EH (cell line): ENCODE measurements around the gene HMCN1.

Experiments used
- DNase-seq: peaks from one replicate; pipeline ENCODE4 v3.0.0-alpha.2; 2015; ENCODE audit warnings: low read depth

Gene HMCN1

DNA sequence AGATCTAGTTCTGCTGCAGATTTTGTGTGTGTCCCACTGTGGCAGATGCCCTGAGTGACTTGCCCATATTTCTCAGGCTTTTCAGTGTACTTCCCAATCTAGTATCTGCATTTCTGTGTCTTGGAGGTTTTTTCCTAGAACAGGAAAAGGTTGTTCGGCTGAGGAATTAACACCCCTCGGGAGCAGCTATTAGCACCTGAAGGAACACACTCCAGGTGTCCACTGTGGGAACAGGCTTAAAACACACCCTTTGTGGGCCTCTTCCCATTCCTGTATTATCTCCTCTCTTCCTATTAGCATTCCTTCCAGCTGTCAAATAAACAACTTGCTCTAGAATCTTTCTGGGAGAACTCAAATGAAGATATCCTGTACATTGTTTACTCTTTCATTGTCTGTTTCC is 178.3 kb downstream of the HMCN1 start:
- DNase-seq, result no peak

DNA sequence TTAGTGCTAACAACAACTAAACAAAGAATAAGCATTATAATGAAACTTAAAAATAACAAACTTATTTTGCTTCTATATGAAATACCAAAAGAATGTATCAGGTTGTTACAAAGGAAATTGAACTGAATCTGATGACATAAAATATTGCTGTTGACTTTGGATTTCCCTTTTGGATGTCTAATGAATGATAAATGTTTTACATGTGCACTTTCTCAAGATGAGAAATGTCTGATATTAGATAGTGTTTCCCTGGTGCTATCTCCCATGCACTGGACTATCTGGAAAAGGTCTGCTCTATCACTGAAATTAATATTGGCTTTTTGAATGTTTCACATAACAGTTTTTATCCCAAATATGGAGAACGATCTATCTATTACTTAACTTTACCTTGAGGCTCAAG is 179.9 kb downstream of the HMCN1 start:
- peak; percentile 10 for DNase-seq

DNA sequence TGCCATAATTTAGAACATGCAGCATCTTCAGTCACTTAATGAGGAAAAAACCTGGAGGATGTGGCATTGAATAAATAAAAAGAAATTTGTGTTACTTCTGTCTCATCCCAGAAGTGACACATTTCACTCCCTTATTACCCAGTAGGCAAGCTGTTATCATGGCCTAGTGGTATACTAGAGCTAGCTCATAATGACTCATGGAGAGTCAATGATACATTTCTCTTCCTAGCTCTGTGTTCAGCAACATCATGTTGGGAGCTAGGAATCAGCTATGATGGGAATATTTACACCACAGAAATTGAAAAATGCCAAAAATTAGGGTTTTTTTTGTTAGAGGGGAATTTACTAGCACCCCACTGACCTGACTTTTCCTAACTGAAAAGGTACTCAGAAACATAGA is 182.7 kb downstream of the HMCN1 start:
- peak; percentile 15 for DNase-seq

DNA sequence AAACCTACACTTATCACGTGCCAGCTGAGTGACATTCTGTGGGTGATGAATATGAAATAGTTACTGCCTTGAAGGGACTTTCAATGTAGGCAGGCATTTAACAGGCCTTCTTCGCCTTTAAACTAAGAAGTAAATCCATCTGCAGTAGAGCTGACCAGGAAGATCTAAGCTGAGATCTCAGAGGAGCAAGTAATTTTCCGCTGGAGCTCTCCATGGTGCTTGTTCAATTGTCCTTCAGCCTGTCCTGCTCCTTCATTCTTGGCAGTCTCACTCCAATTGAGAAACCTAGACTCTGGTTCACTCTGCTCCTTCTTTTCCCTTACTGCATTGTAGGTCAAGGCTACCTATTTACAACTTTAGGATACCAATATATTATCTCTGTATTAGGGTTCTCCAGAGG is 183.5 kb downstream of the HMCN1 start:
- peak; percentile 73 for DNase-seq

DNA sequence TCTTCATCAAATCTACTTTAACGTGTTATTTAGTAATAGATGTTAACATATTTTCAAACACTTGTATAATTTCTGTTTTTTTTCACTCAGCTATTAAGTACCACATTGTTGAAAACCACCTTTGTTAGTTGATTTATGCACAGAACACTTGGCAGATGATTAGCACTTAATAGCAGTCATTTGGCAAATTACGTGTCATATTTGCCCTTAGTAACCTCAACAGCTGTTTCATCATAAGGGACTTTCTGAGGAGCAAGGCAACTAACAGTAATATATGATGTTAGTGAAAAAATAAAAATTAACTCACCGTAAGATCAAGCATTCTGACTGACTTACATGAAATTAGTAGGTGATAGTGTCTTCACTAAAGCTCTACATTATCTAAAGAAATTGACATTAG is 186.4 kb downstream of the HMCN1 start:
- no peak for DNase-seq

DNA sequence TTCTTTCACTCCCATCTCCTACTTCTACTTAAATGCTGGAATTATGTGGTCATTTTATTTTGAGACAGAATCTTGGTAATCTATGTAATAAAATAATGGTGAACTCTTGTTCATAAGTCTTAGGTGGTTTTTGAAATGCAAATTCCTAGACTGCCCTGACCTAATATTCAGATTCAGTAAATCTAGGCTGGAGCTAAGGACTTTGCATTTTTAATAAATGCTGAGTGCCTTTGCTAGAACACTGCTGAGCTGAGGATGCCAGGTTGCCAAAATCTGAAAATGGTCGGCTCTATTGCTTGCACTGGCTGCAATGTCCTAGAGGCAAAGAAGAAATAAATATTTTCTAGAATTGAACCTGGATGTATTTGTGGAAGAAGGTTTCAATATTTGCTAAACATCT is 187.4 kb downstream of the HMCN1 start:
- no peak for DNase-seq

DNA sequence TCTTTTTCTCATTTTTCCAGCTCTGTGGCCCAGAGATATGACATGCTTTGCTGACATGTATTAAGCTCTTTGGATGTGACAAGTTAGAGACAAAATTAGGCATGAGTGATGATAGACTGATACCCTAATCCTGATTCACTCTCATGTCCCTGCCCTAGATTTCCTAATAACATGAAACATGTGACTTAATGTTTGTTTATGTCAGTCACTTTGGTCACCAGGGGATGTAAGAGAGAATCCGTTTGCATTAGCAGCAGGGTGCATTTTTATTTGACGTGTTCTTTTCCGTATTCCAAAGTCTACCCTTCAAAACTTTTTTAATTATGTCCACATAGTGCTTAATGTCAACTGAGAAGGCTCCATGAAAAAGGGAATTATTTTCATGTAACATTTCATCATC is 192.4 kb downstream of the HMCN1 start:
- DNase-seq, result peak; percentile 35

DNA sequence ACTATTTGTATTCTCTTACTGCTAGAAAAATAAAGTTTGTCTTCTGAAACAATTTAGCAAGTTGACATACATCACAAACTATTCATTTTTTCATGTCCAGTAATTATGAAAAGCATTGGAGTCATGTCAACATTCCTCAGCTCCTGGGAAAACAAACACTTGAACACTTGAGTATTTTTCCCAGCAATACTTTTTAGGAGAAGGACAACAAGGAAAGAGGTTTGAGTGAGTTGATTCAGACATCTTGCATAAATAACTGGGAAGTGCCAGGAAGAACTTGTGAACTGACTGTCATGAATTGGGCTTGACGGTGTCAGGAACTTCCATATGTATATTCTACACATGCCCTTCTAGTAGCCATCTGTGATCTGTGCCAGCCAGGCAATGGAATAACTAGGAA is 195.6 kb downstream of the HMCN1 start:
- peak; percentile 89 for DNase-seq

DNA sequence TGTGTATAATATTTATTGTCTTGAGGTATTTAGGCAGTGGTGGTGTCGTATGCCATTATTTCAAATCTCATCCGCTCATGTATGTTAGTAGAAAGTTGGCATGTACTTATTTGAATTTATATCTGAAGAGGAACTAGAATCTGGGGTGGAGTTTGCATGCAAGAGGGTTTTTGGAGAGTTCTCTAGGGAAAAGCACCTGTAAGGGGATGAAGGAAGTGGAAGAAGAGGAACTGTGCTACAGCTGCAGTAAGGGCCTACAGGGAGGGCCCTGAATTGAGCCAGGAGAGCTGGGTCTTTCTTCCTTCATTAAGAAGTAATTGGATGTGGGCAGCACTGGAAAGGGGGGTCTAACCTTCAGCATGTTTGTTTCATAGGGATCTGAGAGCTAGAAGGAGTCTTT is 197.2 kb downstream of the HMCN1 start:
- no peak for DNase-seq

DNA sequence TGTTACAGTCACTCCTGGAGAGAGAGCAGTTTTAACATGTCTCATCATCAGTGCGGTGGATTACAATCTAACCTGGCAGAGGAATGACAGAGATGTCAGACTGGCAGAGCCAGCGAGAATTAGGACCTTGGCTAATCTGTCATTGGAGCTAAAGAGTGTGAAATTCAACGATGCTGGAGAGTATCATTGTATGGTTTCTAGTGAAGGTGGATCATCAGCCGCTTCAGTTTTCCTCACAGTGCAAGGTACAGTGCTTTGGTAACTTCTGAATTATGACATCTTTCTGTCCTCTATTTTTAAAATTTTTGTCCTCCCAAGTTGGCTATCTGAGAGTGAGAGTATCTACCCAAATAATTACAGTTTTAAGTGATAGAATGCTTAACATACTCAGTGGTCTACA is 199.4 kb downstream of the HMCN1 start:
- DNase-seq, result no peak

DNA sequence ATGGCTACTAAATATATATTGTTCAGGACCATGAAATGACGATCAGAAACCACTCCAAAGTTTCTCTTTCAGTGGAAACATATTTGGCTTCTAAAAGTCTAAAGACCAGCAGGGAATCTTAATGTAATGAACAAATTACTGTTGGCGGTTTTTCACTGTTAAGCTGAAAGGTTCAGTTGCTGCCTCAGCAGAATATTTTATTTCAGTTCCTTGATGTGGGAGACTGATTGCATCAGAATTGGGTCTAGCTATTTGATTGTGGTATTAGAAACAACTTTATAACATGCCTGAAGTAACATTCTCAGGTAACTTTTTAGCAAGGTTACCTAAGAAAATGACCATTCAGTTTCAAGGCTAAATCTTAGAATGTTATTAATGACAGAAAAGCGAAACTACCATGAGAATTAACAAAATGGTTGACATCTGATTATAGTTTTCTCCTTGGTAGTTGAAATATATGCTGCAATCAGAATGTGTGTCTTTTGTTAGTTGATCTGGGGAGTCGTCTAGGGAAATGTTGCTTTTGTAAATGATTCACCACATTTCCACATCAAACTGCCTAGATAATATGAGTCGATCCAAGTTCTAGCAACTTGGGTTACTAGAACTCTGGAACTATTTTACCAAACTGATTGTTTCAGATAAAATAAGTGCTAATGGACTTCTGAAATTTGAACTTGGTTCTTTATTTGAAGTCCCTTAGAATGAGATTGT is 200.4 kb downstream of the HMCN1 start:
- DNase-seq, result peak; percentile 65

DNA sequence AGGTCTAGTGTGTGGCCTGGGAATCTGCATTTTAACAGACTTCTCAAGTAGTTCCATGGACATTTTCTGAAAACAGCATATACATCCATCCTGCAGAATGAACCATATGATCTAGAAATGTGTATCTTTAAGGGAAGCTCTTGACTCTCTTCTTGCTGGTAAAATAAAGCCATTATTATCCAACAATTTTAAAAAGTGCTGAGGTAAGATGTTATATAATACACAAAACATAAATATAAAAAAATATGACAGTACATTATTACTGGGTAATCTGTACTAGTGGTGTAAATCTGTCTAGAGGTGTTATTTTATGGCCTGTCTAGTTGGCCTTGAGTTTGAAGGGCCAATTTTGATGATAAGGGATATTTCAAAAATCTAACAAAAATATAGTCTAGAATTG is 201.2 kb downstream of the HMCN1 start:
- DNase-seq, result no peak

DNA sequence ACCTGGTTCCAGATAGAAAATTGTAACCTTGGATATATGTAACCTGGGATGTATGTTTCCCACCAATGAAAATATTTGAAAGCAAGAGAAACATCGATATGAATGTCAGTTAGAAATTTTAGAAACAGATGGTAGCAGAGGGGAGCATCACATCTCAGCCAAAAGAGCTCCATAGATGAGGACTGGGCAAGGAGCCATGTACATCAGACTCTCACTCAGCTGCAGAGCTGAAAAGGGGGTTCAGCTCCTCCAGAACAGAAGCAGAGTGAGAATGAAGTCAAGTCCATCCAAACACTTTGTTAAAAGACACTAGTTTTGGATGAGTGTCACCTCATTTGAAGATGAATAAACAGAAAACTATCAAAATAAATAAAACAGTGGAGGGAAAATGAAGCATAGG is 202.4 kb downstream of the HMCN1 start:
- no peak for DNase-seq

DNA sequence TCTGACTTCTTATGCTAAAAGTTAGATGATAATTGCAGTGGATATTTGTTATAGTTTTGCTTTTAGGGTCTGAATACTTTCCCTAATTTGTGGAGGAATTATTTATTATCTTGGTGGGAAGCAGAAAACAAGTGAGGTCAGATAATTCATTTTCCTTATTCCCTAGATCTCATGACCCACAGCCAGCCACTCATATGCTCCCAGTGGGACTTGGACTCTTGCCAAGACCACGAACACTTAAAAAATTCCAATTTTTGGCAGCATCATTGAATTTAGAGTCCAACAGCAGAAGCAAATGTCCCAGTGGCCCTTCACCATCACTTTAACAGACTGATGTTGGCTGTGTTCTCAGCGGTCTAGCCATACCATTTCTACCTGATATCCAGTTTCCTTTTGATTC is 204.2 kb downstream of the HMCN1 start:
- peak; percentile 69 for DNase-seq

DNA sequence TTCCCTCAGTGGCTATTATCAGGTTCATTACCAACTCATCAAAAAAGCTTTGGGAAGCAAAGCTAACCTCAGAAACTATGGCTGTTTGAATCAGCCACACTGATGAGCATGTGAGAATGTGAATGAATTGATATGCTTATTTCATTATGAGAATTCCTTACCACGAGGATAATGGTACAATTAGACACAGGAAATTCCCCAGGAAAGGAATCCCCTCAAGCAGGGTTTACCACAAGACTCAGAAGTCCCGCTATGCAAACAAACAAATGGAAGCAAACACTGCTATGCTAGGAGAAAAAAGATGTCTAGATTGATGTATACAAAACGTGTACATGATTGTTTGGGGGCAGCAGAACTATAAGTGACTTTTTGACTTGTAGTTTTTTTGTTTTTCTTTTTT is 205.0 kb downstream of the HMCN1 start:
- DNase-seq, result peak; percentile 86

DNA sequence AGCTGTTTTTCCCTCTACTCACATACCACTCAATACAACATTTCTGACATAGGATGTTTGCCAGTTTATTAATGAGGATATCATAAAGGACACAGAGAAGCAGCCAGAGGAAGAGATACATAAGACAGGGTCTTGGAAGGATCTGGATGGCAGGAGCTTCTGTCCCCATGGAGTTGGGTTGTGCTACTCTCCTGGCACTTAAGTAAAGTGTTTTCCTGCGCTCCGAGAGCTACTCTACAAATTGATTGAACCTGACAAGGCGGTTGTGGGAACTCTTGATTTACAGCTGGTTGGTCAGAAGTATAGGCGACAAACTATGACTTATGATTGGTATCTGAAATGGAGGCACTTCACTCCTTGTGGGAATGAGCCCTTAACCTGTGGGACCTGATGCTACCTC is 208.8 kb downstream of the HMCN1 start:
- DNase-seq, result no peak

DNA sequence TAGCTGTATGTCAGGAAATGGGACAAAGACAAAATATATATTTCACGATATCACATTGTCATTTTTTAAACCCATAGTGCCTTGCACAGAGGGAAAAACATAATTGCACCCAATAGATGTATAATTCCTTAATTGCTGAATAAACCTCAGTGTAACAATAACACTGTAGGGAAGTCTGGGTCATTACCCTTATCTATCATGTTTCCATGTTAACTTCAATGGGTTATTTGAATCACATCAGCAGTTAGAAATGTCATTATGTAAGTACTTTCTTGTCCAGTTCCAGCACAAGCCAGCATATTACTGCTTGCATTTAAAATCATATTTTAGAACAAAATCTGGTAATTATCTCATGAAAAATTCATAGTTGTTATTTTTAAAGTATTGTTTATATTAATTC is 222.7 kb downstream of the HMCN1 start:
- DNase-seq, result no peak

DNA sequence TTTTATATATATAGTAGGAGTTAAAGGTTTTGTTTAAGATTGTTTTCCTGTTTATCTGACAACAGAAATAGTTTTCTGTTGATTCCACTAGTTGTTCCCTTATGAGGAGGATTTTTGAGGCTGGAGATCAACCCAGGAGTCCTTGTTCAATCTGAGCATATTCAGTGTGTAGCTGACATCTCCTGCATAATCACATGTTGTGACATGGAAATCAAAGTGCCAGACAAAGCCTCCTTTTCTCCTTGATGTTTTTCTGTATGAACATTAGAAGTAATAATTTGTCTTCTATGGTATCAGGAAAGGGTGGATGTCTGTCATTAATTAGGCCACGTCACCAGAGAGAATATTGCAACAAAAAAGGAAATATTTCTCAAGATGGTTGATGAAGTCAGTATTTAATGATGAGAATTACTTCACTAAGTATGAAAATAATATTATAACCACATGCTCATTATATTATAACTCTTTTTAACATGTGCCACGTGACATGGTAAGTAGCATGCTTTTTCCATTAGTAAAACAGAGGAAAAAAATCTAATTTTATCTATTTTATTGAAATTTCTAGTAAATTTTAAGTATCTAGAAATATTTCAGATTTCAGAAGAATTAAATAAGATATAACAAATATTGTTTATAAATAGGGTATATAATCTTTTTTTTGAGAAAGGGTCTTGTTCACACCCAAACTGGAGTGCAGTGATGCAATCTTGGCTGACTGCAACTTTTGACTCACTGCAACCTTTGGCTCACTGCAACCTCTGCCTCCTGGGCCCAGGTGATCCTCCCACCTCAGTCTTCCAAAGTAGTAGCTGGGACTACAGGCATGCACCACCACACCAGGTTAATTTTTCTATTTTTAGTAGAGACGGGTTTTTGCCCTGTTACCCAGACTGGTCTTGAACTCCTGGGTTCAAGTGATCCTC is 223.5 kb downstream of the HMCN1 start:
- DNase-seq, result no peak

DNA sequence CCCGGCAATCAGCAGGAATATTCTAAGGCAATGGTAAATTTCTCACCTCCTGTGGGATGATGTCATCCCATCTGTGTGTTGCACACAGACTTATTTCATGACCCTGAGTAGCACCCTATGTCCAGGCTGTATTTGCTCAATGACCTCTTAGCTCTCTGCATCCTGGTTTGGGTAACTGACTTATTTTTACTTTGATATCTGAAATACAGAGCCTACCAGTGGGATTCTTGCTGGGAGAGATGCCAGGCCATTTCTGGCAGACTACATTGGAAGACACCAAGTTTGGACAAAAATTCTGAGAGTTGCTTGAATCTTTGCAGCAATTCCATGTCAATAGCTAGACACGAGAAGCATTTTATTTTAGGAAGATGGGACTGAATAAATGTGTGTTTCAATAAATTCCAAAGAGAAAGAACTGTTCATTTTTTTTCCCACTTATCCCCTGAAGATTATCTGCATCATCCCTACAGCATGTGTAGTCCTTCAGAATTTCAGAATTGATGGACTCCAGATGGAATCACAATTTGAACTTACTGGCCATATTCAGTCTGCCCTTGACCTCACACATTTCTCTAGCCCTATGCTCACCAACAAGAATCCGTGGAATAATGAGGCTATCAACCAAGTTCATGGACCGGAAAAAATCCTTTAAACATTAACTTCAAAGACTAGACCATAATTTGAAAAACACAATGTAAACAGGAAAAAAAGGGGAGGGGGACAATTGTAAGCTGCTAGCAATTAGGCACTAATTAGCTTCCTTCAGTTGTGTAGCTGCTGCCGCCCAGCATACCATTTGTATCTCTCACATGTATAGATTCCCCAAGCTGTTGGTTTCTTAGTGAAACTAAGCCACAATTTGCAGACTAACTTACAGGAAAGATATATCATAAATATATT is 226.5 kb downstream of the HMCN1 start:
- DNase-seq, result peak; percentile 58

DNA sequence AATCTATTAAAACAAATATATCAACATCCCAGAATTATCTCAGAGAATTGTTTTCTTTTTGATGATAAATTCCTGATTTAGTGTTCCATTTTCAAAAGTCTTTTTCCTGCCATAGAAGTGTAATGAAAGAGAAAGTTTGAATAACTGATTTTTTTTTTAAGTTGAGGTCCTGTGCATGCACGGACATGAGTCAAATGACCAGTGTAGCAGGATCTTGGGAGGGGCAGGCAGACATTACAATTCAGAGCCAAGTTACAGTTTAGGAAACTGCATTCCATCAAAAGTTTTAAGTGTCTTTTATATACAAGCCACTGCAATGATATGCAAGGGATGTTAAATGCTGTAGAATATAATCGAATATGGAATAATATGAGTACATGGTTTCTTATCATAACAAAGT is 227.5 kb downstream of the HMCN1 start:
- peak; percentile 35 for DNase-seq

DNA sequence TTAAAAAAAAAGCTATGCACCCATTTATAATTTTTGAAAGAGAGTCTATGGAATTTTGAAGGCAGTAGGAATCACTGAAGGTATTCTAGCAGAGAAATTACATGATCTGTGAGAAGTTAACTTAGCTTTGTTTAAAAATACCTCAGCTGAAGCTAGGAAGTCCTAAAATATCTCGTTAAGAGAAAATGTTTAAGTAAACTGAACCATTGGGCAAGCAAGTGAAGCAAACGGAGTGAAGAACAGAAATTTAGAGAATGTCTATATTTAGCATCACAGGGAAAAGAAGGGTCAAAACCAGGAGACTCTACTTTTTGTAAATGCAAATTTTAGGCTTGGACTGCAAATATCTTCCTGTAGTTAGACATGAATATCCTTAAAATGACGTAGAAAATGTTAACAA is 230.8 kb downstream of the HMCN1 start:
- peak; percentile 64 for DNase-seq

DNA sequence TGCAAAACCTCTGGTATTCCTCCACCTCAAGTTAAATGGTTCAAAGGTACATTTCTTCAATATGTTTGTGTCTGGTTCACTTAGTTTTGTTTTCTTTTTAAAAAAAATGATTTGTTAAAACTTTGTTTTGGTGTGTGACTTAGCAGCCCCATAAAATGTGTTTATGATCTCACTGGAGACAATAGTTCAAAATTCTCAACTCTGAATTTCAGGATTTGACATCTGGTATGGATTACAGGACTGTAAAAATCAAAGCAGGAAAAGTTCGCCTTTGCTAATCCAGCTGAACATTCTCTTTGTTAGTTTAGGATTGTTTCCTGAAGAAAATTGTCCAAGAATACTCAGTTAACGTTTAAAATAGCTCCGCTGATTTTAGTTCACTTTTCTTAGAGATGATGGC is 231.7 kb downstream of the HMCN1 start:
- peak; percentile 57 for DNase-seq
